Sigmoid colon (tissue), 4 donors: ENCODE data around the gene SEMA5B.

Source experiments
- CTCF ChIP-seq, 4 experiments: fragments of 450-650 bp in 3 of 4; fragments of 200-600 bp in 1 of 4; IDR thresholded peaks; one replicate each; pipeline ENCODE4 v1.5.1; 2016 to 2019; ENCODE audit warnings: antibody characterized with exemption in 4 of 4, mild to moderate bottlenecking in 3 of 4, moderate library complexity in 2 of 4
- EP300 ChIP-seq, 4 donors: sonication (generic); formaldehyde crosslinking; IDR thresholded peaks; one replicate each; pipeline ENCODE4 v1.6.1; 2017; ENCODE audit warnings: antibody characterized with exemption in 4 of 4
- POLR2A ChIP-seq, 2 donors: fragments of 450-650 bp; IDR thresholded peaks; one replicate each; pipeline ENCODE4 v1.6.1; 2016; ENCODE audit warnings: antibody characterized with exemption in 2 of 2, mild to moderate bottlenecking in 2 of 2, moderate library complexity in 2 of 2
- POLR2AphosphoS5 ChIP-seq, 4 donors: sonication (generic); formaldehyde crosslinking; IDR thresholded peaks; one replicate each; pipeline ENCODE4 v1.6.1; 2017; ENCODE audit warnings: antibody characterized with exemption in 4 of 4

- TF ChIP-seq CTCF (IDR thresholded peaks at IDR 0.05) (no peak), EP300 (IDR thresholded peaks at IDR 0.05) (no peak), POLR2AphosphoS5 (IDR thresholded peaks at IDR 0.05) (no peak), POLR2A (IDR thresholded peaks at IDR 0.05) (no peak)
Measured at GRCh38 chr3:123047062-123047319, 19.4 kb upstream of the SEMA5B start.
